HG02642 (cell line): Measurements from ENCODE around the gene OSBP2.

Experiments
- ATAC-seq: cut with Tn5 transposase; IDR thresholded peaks from one replicate; pipeline ENCODE4 v1.9.1; 2021; ENCODE audit warnings: mild to moderate bottlenecking; ENCODE audit not compliant: unreplicated experiment, poor library complexity

The OSBP2 gene

GRCh38 chr22:30863081-30863833 is 168.6 kb downstream of the OSBP2 start:
- no peak for ATAC-seq

GRCh38 chr22:30864441-30865420 is 170.1 kb downstream of the OSBP2 start:
- no peak for ATAC-seq

GRCh38 chr22:30865656-30866055 is 171.0 kb downstream of the OSBP2 start:
- no peak for ATAC-seq

DNA sequence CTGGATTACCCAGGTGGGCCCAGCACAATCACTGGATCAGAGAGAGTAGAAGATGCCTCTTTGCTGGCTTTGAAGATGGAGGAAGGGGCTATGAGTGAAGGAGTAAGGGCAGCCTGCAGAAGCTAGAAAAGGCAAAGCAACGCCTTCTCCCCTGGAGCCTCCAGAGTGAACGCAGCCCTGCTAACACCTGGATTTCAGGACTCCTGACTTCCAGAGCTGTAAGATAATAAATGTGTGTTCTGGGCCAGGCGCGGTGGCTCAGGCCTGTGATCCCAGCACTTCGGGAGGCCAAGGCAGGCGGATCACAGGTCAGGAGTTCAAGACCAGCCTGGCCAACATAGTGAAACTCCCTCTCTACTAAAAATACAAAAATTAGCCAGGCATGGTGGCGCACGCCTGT is 171.5 kb downstream of the OSBP2 start:
- ATAC-seq, result no peak

DNA sequence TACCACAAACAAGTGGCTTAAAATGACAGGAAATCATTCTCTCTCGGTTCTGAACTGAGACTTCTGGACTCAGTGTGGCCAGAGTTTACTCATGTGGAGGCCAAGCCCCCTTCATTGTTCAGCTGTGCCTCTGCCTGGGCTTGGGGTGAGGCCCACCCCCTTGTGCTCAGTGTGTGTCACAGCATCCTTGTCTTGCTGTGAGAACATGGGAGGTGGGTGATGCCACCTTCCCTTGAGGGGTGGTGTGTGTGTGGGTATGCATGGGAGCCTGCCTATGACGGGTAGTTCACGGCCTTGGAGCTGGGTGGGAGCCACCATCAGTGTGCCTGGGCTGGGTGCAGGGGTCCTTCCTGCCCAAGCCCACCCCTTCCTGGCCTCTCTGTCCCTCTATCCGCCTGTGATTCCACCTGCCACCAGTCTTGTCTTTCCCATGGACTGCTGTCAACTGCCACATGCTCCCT is 172.2 kb downstream of the OSBP2 start:
- ATAC-seq, result no peak

- no peak for ATAC-seq
These were observed 173.3 kb downstream of the OSBP2 start for GRCh38 chr22:30867746-30868662.

DNA sequence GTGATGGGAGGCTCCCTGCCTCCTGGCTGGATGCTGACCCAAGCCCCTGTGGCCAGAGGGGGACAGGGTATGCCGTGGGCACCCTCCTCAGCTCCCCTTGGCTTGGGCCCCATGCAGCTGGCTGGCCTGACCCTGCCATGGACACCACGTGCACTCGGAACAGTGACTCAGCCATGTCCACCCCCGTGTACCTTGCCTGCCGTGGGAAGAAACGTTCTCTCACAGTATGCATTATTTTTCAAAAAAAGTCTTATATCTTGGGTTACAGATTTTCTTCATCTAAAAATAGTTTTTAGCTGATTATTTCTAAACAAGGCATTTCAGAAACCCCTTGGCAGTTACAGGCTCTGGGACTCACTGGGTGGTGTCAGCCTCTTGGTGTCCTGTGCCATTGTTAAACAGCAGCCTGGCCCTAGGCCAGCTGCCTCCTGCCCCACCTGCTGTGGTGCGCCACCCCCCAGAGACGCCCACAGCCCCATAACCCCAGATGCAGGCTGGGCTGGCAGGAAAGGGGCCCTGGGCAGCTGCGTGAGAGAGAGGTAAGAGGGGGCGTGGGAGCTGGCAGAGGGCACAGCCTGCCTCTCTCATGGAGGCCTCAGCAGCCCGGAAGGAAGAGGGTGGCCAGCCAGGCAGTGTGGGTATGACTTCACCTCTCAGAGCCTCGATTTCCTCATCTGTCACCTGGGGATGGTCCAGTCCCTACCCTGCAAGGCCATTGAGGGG is 174.2 kb downstream of the OSBP2 start:
- no peak for ATAC-seq

DNA sequence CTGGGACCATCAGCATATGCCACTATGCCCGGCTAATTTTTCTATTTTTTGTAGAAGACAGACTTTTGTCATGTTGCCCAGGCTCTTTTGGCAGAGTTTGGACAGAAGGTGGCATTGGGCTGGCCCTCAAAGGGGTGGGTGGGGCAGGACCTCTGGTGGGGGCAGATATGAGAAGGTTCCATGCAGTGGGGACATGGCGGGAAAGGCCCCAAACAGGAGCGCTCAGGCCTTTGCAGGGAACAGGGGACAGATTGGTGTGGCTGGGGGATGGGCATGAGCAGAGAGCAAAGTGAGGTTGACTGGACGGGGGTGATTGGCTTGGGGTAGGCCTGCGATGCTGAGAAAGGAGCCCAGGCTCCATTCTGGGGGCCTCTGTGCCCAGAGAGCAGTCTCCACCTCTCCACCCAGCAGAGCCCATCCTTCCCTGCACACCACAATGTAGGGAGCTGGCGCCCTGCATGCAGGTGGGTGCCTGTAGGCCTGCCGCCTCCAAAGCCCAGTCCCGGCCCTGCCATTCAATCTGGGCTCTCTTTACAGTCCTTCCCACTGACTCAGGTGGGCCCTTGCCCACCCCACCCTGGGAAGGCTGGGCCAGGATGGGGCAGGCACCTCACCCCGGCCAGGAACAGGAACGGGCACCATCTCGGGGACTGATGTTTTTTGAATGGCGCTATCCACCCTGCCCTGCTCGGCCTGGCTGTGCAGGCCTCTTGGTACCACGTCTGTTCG is 175.2 kb downstream of the OSBP2 start:
- ATAC-seq, result no peak

GRCh38 chr22:30870451-30871345 is 176.0 kb downstream of the OSBP2 start:
- ATAC-seq, result no peak

- no peak for ATAC-seq
These were observed 177.0 kb downstream of the OSBP2 start for GRCh38 chr22:30871391-30872284.

- ATAC-seq, result no peak
These were observed 177.8 kb downstream of the OSBP2 start for GRCh38 chr22:30872285-30873041.

GRCh38 chr22:30873086-30873650 is 178.5 kb downstream of the OSBP2 start:
- no peak for ATAC-seq

DNA sequence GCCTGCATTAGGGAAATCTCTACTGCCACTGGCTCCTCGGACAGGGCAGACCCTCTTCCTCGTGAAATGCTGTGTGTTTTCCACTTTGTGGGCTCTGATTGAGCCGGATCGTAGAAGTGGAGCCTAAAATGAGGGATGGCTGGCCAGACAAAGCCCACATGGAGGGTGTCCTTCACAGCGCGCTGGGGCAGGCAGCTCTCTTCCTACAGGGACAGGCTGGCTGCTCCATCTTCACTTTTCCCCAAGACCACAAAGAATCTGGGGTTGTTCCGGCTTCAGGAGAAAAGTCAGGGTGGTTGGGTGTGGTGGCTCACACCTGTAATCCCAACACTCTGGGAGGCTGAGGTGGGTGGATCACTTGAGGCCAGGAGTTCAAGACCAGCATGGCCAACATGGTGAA is 179.0 kb downstream of the OSBP2 start:
- no peak for ATAC-seq

DNA sequence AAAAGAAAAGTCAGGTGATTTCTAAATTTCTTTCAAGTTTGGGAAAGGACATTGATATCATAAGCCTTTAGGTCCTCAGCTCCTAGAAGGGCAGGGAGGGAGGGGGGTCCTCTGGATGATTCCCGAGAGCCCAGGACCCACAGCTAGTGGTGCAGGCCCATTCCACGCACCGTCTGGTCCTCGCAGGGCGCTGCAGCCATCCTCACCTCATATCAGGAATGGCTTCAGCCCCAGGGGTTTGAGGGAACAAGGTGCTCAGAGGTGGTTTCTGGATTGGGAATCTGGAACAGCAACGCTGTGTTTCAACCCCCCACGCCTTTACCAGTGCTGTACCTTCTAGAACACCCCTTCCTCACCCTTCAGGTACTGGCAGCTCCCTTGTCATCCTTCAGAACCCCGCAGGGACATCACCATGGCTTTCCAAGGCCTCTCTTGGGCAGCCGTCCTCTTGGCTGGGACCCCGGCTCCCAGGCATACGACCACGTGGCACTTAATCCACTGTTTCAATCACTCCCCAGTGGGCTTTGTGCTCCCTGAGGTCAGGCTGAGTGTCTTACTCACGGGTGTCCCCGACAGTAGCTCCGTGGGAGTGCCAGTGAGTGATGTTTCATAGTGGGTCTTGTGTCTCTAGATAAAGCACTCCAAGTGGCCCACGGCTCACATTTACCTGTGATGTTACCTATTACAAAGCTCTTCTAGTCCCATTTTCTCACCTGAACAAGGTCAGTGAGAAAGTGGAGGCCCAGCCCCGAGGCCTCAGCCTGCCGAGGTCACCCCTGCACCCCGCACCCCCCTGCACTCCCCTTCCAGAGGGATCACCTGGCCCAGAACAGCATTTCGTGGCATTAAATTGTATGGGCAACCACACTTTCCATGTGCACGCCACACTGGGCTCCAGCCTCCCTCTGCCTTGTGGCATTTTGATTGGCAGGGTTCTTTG is 180.0 kb downstream of the OSBP2 start:
- ATAC-seq, result no peak
